ENCODE data around the gene SLC9A7. TPM values are rescaled to one million over a fixed set of nuclear protein-coding genes. Genes with fewer than 3 reads are reported as not detected.

The SLC9A7 gene
- total RNA-seq, 1 donor from 2014 or later, result 1.9 TPM

- H3K4me3 ChIP-seq, result no peak overlapping the region
- intact Hi-C loops (cut with micrococcal nuclease), result no loop called here
- no peak for DNase-seq
- no peaks in the 10 kb centered on the region for H3K36me3 ChIP-seq
- no peaks in the 10 kb centered on the region for H3K27me3 ChIP-seq (ENCODE audit: low read depth)
- H3K27ac ChIP-seq (replicated peaks), result no peak overlapping the region
- H3K9me3 ChIP-seq (replicated peaks), result no peaks in the 10 kb centered on the region
- peaks cover 21% of the 10 kb centered on the region for H3K4me1 ChIP-seq
- no peak for TF ChIP-seq CTCF (IDR thresholded peaks at IDR 0.05; ENCODE audit: borderline replicate concordance)
These were observed 140.0 kb downstream of the SLC9A7 start for GRCh38 chrX:46618947-46619346.

GRCh38 chrX:46617906-46618305 is 141.0 kb downstream of the SLC9A7 start:
- intact Hi-C loops (cut with micrococcal nuclease), result no loop called here
- Histone ChIP-seq H3K27ac (replicated peaks) (no peak overlapping the region), H3K27me3 (ENCODE audit: low read depth) (no peaks in the 10 kb centered on the region), H3K4me3 (no peak overlapping the region), H3K36me3 (no peaks in the 10 kb centered on the region), H3K4me1 (peaks cover 16% of the 10 kb centered on the region), H3K9me3 (replicated peaks) (no peaks in the 10 kb centered on the region)
- DNase-seq, result no peak
- no peak for TF ChIP-seq CTCF (IDR thresholded peaks at IDR 0.05; ENCODE audit: borderline replicate concordance)

GRCh38 chrX:46611658-46612362 is 147.1 kb downstream of the SLC9A7 start:
- intact Hi-C loops (cut with micrococcal nuclease), result no loop called here
- no peak for TF ChIP-seq CTCF (IDR thresholded peaks at IDR 0.05; ENCODE audit: borderline replicate concordance)
- DNase-seq, result no peak
- Histone ChIP-seq H3K4me1 (no peaks in the 10 kb centered on the region), H3K27ac (replicated peaks) (no peak overlapping the region), H3K4me3 (no peak overlapping the region), H3K9me3 (replicated peaks) (no peaks in the 10 kb centered on the region), H3K36me3 (no peaks in the 10 kb centered on the region), H3K27me3 (ENCODE audit: low read depth) (no peaks in the 10 kb centered on the region)

GRCh38 chrX:46610070-46610658 is 148.8 kb downstream of the SLC9A7 start:
- TF ChIP-seq CTCF (IDR thresholded peaks at IDR 0.05; ENCODE audit: borderline replicate concordance), result no peak
- no peak overlapping the region for H3K27ac ChIP-seq (replicated peaks)
- DNase-seq, result no peak
- intact Hi-C loops (cut with micrococcal nuclease), result no loop called here
- no peaks in the 10 kb centered on the region for H3K4me1 ChIP-seq
- no peak overlapping the region for H3K4me3 ChIP-seq
- no peaks in the 10 kb centered on the region for H3K9me3 ChIP-seq (replicated peaks)
- no peaks in the 10 kb centered on the region for H3K36me3 ChIP-seq
- no peaks in the 10 kb centered on the region for H3K27me3 ChIP-seq (ENCODE audit: low read depth)

- Histone ChIP-seq H3K27ac (replicated peaks) (no peak overlapping the region), H3K4me3 (no peak overlapping the region), H3K9me3 (replicated peaks) (no peaks in the 10 kb centered on the region), H3K4me1 (peaks cover 4% of the 10 kb centered on the region), H3K36me3 (no peaks in the 10 kb centered on the region), H3K27me3 (ENCODE audit: low read depth) (no peaks in the 10 kb centered on the region)
- intact Hi-C loops (cut with micrococcal nuclease), result no loop called here
- no peak for TF ChIP-seq CTCF (IDR thresholded peaks at IDR 0.05; ENCODE audit: borderline replicate concordance)
- DNase-seq, result no peak
These were observed 151.0 kb downstream of the SLC9A7 start for GRCh38 chrX:46607916-46608315.
